GM19324 (cell line): ENCODE results near the gene A3GALT2.

ENCODE experiments used
- ATAC-seq: cut with Tn5 transposase; IDR thresholded peaks from one replicate; pipeline ENCODE4 v1.9.1; 2021; ENCODE audit warnings: mild to moderate bottlenecking, moderate library complexity; ENCODE audit not compliant: unreplicated experiment, low FRiP score

Gene A3GALT2

DNA sequence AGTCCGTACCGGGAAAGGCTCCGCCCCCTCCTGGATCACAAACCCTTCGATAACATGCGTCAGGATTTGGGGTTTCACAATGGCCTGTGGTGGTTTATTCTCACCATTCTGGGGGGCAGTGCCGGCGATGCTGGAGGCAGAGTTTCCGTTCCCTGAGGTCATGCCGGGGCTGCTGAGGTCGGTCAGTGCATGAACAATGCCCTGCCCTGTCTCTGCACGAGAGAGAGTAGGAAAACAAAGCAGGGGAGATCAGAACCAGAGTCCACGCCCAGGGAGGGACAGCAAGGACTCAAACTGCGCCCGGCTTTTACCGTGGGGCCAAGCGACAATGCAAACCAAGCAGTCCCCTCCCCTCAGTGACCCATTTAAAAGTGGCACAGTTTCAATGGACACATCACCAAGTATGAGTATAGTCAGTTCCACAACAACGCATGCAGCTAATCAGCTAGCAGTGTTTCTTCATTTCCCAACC lies 13.2 kb upstream of the A3GALT2 start:
- ATAC-seq: no peak

DNA sequence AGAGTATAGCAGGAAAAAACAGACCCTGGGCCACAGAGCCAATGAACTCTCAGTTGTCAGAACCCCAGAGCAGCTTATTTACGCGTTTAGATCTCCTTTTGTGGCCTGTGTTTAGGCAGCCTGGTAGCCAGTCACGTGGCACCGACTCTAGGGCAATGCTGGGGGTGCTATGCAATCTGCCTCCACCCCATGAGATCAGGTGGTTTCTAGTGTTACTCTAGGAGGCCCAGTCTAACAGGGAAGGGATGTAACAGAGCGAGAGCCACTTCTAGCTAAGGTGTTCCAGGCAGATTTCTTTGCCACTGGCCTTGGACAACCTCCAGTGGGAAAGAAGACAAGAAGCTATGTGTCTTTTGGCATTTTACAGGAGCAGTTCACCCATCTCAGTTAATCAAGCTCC lies 12.0 kb upstream of the A3GALT2 start:
- no peak for ATAC-seq

DNA sequence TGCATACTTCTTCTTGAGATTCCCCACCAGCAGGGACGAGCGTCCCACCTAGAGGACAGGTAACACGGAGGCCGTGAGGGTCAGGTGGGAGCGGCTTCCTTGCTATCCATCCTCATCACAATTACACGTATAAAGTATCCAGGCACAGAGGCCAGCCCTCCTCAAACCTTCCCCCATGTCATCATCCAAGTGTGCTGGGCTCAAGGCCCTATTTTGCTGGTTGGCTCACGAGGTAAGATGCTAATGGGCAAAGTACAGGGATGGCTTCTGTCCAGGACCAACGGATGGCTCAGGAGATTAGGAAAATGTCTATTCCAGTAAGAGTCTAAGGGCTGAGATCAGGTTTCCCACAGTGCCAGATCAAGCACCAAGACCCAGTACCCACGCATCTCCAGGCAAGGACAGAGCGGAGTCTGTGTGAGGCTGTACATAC lies 11.5 kb upstream of the A3GALT2 start:
- no peak for ATAC-seq

DNA sequence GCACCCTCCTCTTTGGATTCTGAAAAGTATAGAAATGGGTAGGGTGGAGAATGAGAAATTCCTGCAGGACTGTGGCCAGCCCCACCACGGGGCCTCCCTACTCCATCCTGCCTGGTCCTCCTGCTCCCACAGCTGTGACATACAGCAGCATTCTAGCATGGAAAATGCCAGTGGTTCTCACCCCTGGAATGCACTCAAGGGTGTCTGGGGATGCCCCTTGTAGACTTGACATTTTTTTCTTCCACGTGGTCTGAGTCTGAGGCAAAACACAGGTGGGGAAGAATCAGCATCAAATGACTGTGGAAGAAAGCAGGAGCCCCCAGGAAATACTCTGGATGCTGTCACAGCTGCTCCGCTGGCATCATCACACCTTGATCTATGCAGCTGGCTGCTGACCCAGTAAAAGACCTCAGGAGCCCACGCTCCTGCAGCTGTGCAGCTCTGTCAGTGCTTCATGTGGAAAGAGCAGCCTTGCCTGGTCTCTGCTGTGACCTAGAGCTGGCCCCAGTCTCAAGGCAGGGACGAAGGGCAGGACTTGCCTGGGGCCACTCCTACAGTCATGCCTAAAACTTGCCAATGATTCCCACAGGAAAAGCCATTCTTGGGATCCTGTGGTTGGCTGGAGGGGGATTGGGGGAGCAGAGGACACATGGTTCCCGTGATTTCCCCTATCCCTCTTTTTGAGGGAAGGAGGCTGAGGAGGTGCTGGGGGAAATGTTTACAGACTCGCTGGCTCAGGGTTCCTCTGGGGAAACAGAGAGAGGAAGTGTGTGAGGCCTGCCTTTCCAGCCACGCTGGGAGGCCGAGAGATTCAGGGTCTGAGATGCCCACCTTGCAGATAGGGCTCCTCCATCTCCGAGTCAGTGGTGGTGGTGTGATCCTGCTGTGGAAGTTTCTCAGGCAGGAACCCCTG lies 10.8 kb upstream of the A3GALT2 start:
- no peak for ATAC-seq

DNA sequence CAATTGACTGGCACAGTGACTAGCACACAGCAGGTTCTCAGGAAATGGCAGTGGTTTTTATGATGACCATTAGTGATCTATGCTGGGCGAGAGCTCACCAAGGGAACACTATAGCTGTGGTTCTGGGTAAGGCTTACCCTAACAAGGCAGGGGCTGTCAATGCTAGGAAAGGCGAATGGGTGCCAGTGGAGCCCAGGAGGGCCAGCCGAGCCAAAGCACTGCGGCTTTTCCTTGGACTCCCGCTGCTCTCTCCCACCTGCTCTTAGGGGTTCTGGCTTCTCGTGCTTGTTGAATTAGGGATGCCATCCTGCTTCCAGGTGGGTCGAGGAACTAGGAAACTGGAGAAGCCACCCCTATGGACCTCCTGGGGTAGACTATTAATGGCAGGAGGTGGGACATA lies 10.0 kb upstream of the A3GALT2 start:
- ATAC-seq: no peak

DNA sequence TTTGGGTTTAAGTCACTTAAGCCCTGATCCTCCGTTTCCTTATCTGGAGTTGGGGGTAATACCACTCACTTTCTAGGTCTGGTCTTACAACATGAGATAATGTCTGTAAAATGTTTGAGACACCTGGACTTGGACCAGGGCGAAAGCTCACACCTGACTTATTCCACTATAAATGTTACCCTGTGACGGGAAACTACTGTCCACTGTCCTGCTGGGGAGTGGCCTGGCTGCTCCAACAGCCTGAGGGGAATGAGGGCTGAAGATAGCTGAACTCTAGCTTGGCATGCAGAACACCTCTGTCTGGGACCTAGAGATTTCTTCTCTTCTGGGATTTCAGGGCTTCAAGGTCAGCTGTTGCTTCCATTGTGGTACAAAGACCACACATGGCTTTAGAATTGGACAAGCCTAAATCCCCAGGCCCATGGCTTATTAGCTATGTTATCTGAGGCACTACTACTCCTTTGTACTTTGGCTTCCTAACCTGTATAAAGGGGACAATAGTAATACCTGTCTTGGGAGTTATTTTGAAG lies 9.5 kb upstream of the A3GALT2 start:
- no peak for ATAC-seq

DNA sequence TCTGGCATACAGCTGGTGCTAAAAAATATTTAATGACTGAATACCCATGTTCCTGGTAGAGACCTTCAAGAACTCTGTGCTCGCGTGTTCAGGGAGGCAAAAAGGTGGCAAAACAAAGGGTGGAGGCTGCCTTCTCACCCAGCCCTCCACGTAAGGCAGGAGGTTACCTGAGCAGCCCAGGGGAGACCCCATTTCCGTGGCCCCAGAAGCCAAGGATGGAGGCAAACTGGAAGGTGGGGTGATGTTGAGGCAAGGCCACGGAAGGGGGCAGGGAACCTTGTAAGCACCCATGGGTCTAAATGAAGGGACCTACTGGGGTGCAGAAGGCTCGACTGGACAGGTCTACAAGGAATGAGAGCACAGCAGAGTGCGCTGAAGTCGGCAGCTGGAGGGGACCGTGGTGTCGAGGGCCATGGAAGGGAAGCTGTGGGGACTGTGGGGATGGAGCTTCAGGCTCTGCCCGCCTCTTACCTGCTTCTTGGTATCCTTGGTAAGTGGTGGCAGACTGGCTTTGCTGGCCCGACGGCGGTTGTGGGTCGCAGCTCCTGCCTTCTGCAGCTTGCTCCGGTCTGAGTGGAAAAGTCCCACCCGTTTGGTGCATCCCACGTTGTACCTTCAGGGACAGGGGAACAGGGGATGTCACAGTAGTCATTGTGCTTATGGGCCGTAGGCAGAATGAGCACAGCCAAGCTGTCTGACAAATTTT lies 8.9 kb upstream of the A3GALT2 start:
- ATAC-seq: no peak

DNA sequence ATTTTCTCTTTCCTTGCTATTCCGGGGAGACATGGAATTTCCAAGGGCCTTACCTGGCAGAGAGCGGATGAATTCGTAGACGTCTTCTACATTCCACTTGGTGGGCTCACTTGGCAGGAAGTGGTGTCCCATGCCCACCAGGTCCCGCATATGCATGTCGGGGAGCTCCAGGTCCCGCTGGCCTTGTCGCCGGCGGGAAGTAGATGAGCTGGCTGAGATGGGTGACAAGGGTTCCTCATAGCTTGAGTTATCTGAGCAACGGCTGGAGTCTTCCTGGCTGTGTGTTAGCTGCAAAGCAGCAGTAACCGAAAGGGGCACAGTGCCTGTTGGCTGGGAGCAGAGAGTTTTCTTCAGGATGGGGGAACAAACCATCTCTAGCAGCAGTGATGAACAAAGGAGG lies 7.9 kb upstream of the A3GALT2 start:
- ATAC-seq: no peak

DNA sequence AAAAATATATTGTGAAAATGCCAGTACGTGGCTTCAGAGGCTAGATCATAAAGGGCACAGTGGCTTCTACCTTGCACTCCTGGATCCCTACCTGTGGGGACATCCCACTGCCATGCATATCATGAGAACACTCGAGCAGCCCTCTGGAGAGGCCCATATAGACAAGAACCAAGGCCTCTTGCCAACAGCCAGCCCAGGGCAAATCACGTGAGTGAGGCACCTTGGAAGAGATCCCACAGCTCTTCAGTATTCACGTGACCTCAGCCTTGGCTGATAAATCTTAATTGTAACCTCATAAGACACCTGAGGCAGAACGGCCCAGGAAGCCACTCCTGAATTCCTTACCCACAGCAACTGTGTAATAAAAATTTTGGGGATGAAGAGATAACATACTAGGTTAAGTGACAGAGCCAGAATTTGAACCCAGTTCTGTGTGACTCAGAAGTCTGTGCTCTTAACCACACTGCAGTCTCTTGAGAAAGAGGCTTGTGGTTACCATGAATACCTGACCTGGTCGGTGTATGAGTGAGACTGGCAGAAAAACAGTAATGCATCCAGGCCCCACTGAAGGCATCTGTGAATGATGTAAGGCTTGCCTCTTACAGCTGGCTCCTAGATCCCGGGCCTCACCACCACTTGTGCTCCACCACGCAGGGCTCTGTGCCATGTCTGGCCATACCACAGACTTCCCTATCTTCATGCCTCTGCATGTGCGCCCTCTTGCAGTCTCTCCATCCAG lies 6.9 kb upstream of the A3GALT2 start:
- no peak for ATAC-seq

DNA sequence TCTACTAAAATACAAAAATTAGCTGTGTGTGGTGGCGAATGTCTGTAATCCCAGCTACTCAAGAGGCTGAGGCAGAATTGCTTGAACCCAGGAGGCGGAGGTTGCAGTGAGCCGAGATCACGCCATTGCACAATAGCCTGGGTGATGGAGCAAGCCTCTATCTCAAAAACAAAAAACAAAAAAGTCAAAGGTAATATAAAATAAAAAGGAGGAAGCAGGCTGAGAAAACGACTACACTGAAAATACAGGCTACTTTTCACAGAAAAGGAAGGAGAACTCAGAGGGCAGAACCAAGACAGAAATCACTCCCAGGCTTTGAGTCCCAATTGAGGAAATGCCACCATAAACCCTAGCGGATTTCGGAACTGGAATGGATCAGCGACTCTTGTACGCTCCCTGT lies 5.9 kb upstream of the A3GALT2 start:
- ATAC-seq: no peak

DNA sequence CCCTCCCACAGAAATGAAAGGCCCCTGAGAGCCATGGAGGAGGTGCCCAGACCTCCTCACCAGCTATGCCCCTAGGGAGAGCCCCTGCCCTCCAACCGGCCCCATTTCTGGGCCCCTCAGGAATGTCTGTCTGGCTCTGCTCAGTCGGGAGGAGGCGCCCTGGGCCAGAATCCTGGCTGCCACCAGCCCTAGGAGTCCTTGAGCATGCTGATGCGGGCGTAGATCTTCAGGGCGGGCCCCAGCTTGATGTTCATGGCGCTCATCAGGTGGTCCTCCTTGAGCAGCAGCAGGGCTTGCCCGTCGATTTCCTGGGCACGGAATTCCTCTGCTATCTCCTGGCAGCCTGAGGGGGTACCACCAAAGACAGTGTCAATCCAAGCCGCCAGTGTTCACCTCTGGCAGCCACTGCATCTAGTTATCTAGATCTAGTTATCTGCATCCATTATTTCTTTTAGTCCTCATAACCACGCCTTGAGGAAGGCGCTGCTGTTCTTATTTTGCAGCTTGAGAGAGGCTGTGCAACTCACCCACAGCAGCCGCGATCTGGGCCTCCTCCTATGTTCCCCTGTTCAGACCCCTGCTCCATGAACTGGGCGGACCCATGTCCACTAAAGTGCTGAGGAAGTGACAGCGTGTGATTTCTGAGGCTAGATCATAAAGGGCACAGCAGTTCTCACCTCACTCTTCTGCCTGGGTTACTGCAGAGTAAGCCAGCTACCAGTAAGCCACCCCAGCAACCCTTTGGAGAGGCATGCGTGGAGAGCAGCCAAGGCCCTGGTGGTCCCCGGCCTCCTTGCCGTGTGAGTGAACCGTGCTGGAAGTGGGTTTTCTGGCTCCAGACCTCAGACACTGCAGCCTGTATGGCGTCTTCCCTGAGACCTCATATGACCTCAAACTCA lies 4.0 kb upstream of the A3GALT2 start:
- ATAC-seq: no peak

DNA sequence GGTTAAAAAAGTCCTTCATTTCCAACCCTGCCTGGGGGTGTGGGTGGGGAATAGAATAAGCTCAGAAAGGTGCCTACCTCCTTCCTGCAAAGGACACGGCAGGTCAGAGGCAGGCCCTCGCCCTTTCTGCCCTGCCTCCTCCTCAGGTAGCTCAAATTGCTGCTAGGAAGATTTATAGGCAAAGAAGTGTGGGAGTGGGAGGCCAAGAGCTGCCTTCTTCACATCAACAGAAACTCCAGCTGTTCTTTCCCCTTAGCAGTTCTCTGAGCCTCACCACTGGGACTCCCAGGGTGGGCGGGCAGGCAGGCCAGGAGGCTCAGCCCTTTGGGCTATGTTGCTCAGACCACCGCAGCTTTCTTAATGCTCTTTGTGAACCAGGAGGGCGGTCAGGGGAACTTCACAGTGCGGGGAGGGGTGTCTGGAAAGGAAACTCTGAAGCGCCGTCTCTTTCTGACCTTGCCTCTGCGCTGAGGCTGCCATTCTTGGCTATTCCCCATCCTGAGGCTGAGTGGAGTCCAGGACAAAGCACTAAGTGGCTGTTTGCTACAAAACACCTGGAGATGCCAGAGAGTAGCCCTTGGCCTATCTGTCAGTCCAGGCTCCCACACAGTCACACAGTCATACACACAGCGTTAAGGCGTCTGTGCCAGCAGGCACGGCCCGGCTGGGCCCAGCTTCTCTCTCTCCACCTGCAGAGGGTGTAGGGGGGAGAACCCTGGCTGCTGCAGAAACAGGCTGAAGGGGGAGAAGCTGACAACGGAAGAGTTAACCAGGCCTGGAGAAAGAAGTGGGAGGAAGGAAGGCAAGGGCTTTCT lies 3.0 kb upstream of the A3GALT2 start:
- ATAC-seq: no peak

DNA sequence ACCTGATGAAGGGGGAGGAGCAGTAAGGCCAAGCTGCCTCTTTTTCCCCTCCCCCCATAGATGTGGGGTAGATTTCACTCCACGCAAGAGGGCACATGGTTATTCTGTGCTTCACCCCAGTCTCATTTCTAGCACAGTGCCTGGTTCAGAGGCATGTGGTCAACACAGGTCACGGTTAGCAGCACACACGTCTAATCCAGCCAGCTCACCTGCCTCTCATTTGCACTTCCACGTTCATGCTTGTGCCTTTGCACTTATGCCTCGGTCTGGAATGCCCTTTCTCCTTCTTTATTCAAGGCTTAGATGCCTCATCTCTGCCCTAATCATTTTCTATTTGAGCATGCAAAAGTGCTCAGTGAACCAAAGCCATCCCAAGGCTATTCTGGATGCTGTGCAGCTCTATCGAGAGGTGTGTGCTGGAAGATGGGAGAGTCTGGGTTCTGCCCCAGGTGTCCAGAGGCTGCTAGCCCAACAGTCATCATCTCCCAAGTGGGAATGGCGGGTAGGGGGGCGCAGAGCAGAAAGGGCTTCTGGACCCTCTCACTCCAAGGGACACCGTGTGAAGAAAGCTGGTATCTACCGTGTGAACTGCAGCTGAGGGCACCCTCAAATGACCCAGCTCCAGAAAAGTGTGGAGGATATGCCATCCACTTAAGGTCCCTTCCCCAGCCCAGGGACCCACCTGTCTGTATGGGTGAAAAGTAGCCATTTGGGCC lies 2.1 kb upstream of the A3GALT2 start:
- no peak for ATAC-seq

DNA sequence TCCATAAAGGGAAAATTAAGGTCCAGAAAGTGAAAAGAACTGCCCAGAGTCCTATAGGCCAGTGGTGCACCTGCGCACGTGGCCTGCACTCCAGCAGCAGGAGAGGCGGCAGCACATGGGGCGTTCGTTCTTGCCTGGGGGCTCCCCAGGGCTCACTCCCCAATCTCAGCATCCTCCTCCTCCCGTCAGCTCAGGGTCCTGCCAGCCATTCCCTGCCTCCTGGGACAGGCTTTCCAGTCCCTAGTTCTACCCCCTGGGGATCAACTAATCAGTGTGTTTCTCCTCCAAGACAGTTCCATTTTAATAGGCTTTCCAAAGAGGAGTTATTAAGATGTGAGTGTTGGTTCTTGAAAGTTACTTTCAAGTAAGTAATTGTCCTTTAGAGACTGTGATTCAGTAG lies 1.2 kb upstream of the A3GALT2 start:
- no peak for ATAC-seq

DNA sequence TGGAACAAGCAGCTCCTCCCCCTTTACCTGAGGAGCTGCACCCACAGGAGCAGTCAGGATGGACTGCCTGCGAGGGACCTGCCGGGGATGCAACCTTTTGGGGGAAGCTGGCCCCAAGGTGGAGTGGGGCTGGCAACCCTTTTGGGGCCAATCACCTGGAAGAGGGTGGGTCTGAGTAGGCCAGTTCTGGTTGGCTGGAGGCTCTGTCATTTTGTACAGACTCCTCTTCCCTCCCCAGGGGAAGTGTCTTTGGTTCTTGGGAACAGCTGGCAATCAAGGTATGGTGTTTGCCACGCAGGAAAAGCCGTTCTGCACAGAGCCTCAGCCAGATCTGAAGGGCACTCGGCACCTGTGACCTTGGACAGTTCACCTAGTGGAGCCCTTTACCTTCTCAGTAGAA lies 280 bp upstream of the A3GALT2 start:
- ATAC-seq: no peak

DNA sequence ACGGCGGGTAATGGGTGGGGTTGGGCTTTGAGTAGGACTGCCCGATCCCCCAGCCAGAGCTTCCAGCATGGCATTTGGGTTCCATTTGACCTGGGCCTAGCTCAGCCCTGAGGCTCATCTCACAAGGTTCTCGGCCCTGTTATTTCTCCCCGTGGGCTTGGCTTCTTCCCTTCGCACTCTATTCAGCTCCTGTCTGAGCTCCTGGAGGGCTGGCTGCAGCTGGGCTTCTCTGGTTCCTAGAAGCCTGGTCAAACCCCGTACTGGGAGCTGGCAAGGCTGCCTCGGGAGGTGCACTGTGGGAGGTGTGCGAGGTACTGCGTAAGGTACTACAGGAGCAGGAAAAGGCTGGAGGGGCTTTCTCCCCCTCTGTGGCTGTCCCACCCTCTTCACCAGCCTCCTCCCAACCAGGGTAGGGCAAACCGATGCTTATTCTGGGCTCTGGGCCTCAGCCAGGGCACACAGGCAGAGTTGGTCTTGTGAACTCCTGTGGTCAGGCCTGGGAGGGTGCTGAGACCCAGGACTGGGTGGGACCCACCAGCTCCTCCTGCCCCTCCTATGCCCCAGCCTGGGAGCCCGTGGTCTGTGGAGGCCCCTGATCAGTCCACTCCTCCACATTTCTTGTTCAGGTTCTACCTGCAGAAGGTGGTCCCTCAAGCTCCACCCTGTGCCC lies 814 bp downstream of the A3GALT2 start:
- no peak for ATAC-seq

DNA sequence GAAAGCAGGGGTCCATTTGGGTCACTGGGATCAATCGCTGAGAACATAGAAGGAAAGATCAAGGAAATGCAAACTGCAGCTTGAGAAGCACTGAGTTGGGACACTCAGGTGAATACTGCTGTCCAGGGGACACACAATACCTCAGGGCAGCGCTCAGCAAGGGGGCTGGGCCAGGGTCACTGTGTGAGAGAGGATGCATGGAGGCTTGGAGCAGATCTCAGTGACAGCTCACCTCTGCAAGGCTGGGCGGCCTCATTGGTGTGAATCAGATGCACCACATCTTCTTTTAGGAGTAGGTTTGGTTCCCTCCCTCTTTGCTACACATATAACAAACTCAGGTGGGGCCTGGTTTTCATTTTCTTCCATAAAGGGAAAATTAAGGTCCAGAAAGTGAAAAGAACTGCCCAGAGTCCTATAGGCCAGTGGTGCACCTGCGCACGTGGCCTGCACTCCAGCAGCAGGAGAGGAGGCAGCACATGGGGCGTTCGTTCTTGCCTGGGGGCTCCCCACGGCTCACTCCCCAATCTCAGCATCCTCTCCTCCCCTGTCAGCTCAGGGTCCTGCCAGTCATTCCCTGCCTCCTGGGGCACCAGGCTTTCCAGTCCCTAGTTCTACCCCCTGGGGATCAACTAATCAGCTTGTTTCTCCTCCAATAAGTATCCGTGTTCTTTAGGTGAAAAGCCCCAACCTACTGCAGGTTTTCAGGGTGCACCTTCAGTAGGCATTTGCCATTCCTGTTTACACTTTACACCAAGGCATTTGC lies 1.5 kb downstream of the A3GALT2 start:
- no peak for ATAC-seq
